NCI-H345 treated with DMSO at 0.1 percent for 48 hours (cell line): ENCODE results near the gene GUCY2C.
"Not testable (repeated sequence)": the region's sequence is repeated elsewhere in the genome, so short reads cannot be mapped to it uniquely, and the experiment has no call there.

Source experiments
- DNase-seq: peaks from one replicate; lab custom pipeline; 2025; ENCODE audit not compliant: unreplicated experiment; lab: John Stamatoyannopoulos, UW

GUCY2C gene

GRCh38 chr12:14696265-14696741, at the start of gene GUCY2C:
Gene GUCY2C, minus strand, starts transcription at chr12:14696599. Its CDS starts 151 bp downstream, at chr12:14696448.
- DNase-seq, result no peak

- DNase-seq, result no peak
These were observed 46.7 kb upstream of the GUCY2C start for GRCh38 chr12:14743061-14743460.

GRCh38 chr12:14741942-14742341, 45.5 kb upstream of the GUCY2C start:
- no peak for DNase-seq

DNA sequence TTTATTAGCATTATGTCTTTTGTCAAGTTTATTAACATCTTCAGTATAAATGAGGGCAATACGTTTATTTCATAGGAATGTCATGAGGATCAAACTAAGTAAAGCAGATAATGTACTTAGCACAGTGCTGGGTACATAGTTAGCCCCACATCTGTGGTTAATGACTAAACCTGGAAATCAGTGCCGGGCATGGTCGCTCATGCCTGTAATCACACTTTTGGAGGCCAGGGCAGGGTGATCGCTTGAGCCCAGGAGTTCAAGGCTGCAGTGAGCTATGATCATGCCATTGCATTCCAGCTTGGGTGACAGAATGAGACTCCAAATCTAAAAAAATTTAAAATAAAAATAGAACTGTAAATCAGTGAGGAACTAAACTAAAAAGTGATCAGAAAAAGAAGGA, 44.8 kb upstream of the GUCY2C start:
- no peak for DNase-seq

DNA sequence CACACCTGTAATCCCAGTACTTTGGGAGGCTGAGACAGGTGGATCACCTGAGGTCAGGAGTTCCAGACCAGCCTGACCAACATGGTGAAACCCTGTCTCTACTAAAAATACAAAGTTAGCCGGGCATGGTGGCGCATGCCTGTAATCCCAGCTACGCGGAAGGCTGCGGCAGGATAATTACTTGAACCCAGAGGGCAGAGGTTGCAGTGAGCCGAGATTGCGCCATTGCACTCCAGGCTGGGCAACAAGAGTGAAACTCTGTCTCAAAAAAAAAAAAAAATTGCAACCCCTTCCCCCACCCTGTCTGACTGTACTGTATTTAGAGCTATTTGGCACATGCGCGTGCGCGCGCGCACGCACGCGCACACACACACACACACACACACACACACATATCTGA, 40.0 kb upstream of the GUCY2C start:
- DNase-seq, result not testable (repeated sequence)

GRCh38 chr12:14731821-14732220, 35.4 kb upstream of the GUCY2C start:
- no peak for DNase-seq

GRCh38 chr12:14729586-14729985, 33.2 kb upstream of the GUCY2C start:
- DNase-seq, result no peak

GRCh38 chr12:14723763-14724162, 27.4 kb upstream of the GUCY2C start:
- DNase-seq, result no peak

DNA sequence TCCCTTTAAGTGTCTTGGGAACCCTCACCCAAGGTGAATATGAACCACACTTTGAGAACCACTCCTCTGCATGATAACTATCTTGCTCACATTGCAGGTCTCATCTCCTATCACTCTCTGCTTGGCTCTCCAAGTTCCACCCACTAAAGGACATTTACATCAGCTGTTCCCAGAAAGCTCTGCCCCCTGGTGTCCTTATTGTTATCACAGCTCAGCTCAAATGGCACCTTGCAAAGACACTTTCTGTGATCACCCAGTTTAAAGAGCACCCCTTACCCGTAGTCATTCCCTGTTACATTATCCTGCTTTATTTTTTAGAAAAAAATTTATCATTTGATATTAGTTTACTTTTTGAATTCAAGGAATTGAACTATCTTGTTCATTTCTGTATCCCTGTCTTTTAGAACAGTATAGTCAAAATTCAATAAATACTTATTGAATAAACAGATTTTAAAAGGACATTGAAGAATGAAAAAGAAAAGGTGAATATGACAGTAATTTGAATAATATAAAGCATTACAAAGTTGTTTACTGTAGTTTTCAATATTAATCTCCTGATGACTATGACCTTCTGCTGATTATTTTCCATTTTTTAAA, 20.5 kb upstream of the GUCY2C start:
- DNase-seq, result no peak

DNA sequence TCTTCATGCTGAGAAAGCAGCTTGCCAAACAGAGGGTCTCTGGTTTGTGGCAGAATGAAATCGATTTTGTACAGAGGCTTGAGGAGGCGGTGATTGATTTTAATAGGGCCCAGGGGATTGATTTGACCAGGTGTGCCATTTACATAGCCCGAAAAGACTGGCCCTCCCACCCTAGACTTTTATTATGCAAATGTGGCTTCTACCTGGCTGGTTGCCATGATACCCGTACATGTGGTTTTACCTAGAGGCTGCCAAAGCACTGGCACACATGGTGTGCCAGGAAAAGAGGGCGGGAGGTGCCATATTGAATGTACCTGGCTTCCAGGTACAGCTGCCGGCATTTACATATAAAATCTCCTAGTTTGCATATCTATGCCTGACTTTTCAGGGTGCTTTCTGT, 18.0 kb upstream of the GUCY2C start:
- peak; percentile 90 for DNase-seq

DNA sequence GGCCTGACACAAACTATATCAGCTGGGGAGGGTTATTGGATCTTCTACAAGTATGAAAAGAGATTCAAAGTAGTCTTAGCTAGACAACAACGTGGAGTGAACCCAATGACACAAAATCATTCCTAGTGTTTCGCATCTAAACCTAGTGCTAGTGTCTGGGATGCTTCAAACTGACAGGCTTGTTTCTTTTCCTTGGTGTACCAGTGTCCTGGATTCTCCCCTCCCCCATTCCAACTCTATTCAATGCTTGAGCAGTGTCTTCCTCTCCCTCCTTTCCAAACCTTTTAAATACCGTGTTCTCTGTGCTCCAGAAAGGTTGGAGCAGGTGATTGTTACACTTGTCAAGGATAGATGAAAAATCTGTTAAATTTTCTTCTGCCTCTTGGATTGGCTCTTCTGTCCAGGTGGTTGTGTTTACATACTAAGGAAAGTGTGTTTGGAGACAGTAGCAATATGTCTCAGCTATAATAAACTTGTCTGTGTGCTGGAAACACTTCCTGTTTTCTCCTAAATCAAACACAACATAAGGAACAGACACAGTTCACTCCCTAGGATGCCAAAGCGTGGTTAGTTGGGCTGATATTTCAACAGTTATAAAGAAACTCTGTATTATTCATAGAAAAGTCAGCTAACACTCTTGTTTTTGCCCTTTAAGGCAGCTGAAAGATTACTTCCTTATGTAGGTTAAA, 14.4 kb upstream of the GUCY2C start:
- peak; percentile 30 for DNase-seq

- no peak for DNase-seq
These were observed 5.6 kb upstream of the GUCY2C start for GRCh38 chr12:14701809-14702568.

DNA sequence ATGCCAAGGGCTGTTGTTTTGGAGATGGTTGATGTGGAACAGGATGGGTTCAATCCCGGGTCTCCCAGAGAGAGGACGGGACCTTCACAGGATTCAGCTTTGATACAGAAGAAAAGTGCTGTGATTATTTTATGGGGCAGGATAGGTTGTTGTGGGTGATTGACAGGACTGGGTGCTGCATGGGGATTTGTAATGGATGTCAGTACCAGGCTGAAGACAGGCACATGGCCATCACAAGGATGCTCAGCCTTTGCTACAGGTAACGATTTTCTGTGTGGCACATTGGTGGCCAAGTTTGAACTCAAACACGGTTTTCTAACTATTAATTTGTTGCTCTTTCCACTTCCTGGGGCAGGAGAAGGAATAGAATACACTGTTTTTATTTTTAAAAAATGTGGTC, 4.5 kb upstream of the GUCY2C start:
- no peak for DNase-seq

- DNase-seq, result no peak
These were observed 3.5 kb upstream of the GUCY2C start for GRCh38 chr12:14699923-14700322.

- no peak for DNase-seq
These were observed 2.2 kb upstream of the GUCY2C start for GRCh38 chr12:14698555-14698954.

DNA sequence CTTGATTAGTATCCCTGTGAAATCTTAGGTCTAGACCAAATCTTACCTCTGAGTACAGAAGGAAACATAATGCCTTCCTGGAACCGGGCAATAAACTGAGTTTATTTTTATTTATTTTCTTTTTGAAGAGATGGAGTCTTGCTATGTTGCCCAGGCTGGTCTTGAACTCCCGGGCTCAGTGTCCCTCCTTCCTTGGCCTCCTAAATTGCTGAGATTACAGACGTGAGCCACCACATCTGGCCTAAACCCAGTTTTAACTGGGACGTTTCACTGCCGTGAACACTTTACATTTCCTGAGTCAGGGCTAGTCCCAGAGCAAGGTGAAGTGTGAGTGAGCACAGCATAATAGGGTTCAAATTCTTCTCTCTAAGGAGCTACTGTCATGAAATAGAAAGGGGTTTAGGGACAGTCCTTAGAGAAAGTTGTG, 671 bp downstream of the GUCY2C start:
- DNase-seq, result no peak

DNA sequence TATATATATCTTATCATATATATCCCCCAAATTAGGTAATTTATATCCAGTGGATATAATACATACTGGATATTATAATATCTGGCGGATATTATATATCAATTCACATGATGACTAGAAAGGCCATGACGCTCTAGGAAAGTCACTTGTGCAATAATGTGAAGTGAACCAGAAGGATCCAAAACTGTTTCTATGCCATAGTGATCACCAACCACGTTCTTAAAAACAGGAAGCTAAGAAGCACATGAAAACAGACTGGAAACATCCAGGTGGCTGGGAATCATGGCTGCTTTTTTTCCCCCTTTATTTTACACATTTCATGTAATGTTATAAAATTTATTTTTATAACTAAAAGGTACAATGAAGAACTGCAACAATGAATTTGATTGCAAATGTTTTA, 1.4 kb downstream of the GUCY2C start:
- DNase-seq, result no peak

- DNase-seq, result no peak
These were observed 2.2 kb downstream of the GUCY2C start for GRCh38 chr12:14694145-14694714.

- DNase-seq, result no peak
These were observed 3.3 kb downstream of the GUCY2C start for GRCh38 chr12:14693116-14693515.

- DNase-seq, result peak; percentile 17
These were observed 4.8 kb downstream of the GUCY2C start for GRCh38 chr12:14691560-14691959.

DNA sequence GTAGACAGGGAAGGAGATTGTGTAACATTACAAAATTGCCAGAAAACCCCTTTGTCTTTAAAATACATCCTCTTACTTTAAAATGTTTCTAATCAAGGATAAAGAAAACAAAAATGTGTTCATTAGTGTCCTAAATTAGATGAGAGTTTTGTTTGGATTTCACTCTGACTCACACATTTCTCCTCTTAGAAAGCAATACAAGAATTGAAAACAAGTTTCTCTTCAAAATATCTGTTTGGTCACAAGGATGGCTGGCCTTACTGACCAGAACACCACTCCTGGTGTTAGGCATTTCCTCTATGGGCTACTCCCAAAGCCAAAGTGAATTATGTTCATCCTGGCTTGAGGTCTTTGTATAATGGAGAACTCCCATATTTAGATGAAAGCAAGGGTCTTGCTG, 6.4 kb downstream of the GUCY2C start:
- DNase-seq, result no peak

DNA sequence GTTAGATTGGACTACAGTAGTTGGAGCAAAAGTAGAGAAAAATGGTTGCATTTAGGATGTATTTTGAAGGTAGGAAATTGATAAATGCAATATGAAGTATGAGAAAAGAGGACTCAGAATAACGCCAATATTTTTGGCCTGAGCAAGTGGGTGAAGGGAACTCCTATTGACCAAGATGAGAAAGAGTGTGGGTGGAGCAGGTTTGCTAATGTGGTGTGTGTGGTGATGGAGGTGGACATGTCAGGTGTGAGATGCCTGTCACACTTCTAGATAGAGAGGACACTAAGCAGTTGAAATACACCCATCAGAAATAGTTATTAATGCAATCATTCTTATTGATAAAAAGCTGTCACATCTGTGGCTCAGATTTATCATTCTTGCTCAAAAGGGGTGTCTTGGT, 7.3 kb downstream of the GUCY2C start:
- no peak for DNase-seq
